ENCODE measurements around the gene CUL1. TPM values are rescaled to one million over a fixed set of nuclear protein-coding genes. Genes with fewer than 3 reads are reported as not detected.

Gene CUL1
- total RNA-seq, 2 experiments from 2014 or later: 60.6 to 61.2 TPM

DNA sequence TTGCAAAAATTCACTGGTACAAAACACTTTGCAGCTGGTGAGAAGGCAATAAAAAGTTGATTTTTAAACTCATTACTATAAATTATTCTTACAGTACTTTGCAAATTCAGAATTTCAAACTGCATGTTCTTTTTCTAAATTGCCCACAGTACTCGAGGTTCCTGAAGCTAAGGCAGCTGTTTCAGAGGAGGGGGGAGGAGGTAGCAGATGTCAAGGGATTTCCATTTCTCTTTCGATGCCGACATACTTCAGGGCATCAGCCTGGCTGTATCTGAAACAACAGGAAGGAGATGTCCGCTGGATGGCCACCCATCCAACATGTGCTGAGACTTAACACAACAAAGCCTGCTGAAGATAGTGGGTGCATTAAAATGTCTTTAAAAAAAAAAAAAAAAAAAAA lies 108.7 kb downstream of the CUL1 start:
- intact Hi-C loops (cut with micrococcal nuclease): loop anchor here (10.0 kb wide), 1 partner anchor 157 kb away; no protein-coding TSS in a partner anchor
- no peak overlapping the region for H3K4me3 Mint-ChIP-seq
- no peaks in the 10 kb centered on the region for H3K27me3 Mint-ChIP-seq
- POLR2A ChIA-PET: interaction anchor here (1.1 to 1.4 kb wide), 2 partner anchors 9 to 28 kb away, joined by 3 read pairs; no protein-coding TSS in a partner anchor
- no peaks in the 10 kb centered on the region for H3K4me1 Mint-ChIP-seq (ENCODE audit: low read depth)
- H3K36me3 Mint-ChIP-seq (ENCODE audit: low read depth): peaks cover 55% of the 10 kb centered on the region
- H3K9me3 Mint-ChIP-seq: no peaks in the 10 kb centered on the region
- CTCF ChIA-PET: no interaction called here
- ATAC-seq (no peak), DNase-seq (no peak)
- TF ChIP-seq, protein P1, sequence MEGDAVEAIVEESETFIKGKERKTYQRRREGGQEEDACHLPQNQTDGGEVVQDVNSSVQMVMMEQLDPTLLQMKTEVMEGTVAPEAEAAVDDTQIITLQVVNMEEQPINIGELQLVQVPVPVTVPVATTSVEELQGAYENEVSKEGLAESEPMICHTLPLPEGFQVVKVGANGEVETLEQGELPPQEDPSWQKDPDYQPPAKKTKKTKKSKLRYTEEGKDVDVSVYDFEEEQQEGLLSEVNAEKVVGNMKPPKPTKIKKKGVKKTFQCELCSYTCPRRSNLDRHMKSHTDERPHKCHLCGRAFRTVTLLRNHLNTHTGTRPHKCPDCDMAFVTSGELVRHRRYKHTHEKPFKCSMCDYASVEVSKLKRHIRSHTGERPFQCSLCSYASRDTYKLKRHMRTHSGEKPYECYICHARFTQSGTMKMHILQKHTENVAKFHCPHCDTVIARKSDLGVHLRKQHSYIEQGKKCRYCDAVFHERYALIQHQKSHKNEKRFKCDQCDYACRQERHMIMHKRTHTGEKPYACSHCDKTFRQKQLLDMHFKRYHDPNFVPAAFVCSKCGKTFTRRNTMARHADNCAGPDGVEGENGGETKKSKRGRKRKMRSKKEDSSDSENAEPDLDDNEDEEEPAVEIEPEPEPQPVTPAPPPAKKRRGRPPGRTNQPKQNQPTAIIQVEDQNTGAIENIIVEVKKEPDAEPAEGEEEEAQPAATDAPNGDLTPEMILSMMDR (IDR thresholded peaks at IDR 0.05): no peak
- no peak overlapping the region for H3K27ac Mint-ChIP-seq

DNA sequence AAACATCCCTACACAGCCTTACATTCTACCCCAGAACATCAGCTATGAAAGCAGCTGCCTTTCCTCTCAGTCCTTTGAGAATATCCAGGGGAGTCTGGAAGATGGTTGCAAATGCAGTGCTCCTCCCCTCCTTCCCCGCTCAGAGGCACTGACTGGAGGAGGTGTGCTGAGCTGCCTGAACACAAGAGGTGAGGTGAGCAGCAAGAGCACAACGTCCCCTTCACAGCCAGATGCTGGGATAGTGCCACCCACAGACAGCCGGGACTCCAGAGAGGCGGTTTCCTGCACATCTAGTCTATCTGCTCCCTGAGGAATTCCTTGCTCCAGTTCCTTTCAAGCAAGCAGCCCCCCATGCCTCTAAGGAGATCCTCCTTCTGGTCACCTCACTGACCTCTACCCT lies 111.2 kb downstream of the CUL1 start:
- intact Hi-C loops (cut with micrococcal nuclease): loop anchor here (10.0 kb wide), 1 partner anchor 155 kb away; no protein-coding TSS in a partner anchor
- TF ChIP-seq, protein P1 (IDR thresholded peaks at IDR 0.05): no peak
- H3K27me3 Mint-ChIP-seq: no peaks in the 10 kb centered on the region
- peaks cover 74% of the 10 kb centered on the region for H3K36me3 Mint-ChIP-seq (ENCODE audit: low read depth)
- ChIA-PET CTCF (no interaction called here), POLR2A (no interaction called here)
- H3K4me1 Mint-ChIP-seq (ENCODE audit: low read depth): no peaks in the 10 kb centered on the region
- no peak overlapping the region for H3K27ac Mint-ChIP-seq
- H3K4me3 Mint-ChIP-seq: no peak overlapping the region
- ATAC-seq (no peak), DNase-seq (no peak)
- no peaks in the 10 kb centered on the region for H3K9me3 Mint-ChIP-seq

DNA sequence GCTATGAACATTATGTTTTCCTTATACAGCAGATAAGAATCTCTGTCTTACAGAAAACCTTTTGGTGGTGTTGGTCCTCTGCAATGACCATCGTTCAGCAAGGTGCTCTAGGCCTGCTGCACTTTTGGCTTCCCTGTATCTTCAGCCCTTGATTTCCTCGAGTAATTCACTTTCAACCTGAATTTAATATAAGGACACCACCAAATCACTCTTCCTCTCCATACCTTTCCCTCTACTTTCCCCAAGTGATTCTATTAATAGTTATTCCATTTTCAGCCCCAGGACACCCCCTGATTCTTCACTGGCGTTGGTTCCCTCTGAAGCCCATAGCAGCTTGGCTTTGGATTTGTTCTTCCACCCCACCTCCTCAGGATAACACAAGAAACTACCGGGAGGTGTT lies 113.2 kb downstream of the CUL1 start:
- intact Hi-C loops (cut with micrococcal nuclease): no loop called here
- H3K27ac Mint-ChIP-seq: peak overlapping the region; percentile 41
- CTCF ChIA-PET: no interaction called here
- DNase-seq (no peak), ATAC-seq (no peak)
- H3K27me3 Mint-ChIP-seq: no peaks in the 10 kb centered on the region
- POLR2A ChIA-PET: no interaction called here
- no peaks in the 10 kb centered on the region for H3K4me1 Mint-ChIP-seq (ENCODE audit: low read depth)
- TF ChIP-seq, protein P1 (IDR thresholded peaks at IDR 0.05): no peak
- no peak overlapping the region for H3K4me3 Mint-ChIP-seq
- H3K36me3 Mint-ChIP-seq (ENCODE audit: low read depth): peaks cover 74% of the 10 kb centered on the region
- H3K9me3 Mint-ChIP-seq: no peaks in the 10 kb centered on the region

DNA sequence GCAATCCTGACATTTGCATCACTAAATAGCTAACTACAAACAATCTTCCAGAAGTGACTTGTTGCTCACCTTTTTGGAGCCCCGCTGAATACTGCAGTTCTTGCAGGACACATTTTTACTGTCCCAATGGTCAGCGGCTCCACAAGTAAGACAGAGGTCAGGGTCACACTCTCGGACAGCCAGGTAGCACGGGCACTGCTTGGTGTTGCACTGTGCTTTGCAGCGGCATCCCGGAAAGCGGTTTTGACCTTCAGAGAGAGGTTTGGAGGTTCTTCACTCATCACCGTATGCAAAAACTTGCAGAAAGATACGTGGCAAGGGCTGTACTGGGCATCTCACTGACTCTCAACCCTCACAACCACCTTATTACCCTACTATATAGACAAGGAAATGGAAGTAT lies 115.2 kb downstream of the CUL1 start:
- TF ChIP-seq, protein P1 (IDR thresholded peaks at IDR 0.05): no peak
- POLR2A ChIA-PET: interaction anchor here (0.9 kb wide), 1 partner anchor 22 kb away, joined by 3 read pairs; no protein-coding TSS in a partner anchor
- ATAC-seq (no peak), DNase-seq (no peak)
- Mint-ChIP-seq H3K4me3 (no peak overlapping the region), H3K9me3 (no peaks in the 10 kb centered on the region), H3K4me1 (ENCODE audit: low read depth) (no peaks in the 10 kb centered on the region), H3K27me3 (no peaks in the 10 kb centered on the region), H3K27ac (no peak overlapping the region), H3K36me3 (ENCODE audit: low read depth) (peaks cover 81% of the 10 kb centered on the region)
- intact Hi-C loops (cut with micrococcal nuclease): no loop called here
- CTCF ChIA-PET: interaction anchor here (0.8 to 1.4 kb wide), 2 partner anchors 14 to 17 kb away, joined by 3 to 4 read pairs; no protein-coding TSS in a partner anchor

DNA sequence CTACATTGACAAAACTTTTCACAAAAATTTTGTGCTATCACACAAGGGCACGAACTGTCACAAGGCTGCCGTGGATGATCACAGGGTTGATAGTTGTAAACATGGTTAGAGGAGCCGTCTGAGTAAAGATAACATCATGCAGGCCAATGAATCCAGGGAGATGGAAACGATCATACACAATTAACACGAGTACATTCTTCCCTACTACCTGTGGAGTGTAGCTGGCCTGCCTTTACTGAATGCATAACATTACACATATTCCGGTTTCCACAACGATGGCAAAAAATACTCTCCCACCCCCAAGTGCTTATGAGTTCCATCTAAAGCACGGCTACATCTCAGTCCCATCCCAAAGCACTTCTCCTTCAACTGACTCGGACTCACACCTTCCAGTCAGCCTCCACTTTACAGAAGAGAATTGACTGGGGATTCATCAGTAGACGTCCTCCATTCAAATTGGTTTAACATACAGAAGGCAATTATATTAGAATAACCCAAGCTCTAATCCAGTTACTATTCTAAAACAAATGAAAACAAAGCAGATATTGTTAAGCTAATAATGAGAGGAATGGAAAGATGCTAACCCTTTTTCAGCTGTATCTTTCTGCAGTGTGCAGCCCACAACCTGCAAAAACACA lies 116.3 kb downstream of the CUL1 start:
- no peak overlapping the region for H3K4me3 Mint-ChIP-seq
- no peak for DNase-seq
- peaks cover 81% of the 10 kb centered on the region for H3K36me3 Mint-ChIP-seq (ENCODE audit: low read depth)
- H3K4me1 Mint-ChIP-seq (ENCODE audit: low read depth): no peaks in the 10 kb centered on the region
- intact Hi-C loops (cut with micrococcal nuclease): no loop called here
- no peaks in the 10 kb centered on the region for H3K9me3 Mint-ChIP-seq
- no peak overlapping the region for H3K27ac Mint-ChIP-seq
- ATAC-seq: no peak
- TF ChIP-seq, protein P1 (IDR thresholded peaks at IDR 0.05): no peak
- no peaks in the 10 kb centered on the region for H3K27me3 Mint-ChIP-seq
- POLR2A ChIA-PET: interaction anchor here (0.9 to 1.8 kb wide), 3 partner anchors 12 to 33 kb away, joined by 3 to 7 read pairs (median 3); no protein-coding TSS in a partner anchor
- CTCF ChIA-PET: interaction anchor here (0.9 to 2.0 kb wide), 4 partner anchors 10 to 155 kb away, joined by 3 to 5 read pairs (median 3); no protein-coding TSS in a partner anchor
